ENCODE measurements around the gene NCAPH2.
"Not testable (repeated sequence)": the region's sequence is repeated elsewhere in the genome, so short reads cannot be mapped to it uniquely, and the experiment has no call there.

Gene NCAPH2

DNA sequence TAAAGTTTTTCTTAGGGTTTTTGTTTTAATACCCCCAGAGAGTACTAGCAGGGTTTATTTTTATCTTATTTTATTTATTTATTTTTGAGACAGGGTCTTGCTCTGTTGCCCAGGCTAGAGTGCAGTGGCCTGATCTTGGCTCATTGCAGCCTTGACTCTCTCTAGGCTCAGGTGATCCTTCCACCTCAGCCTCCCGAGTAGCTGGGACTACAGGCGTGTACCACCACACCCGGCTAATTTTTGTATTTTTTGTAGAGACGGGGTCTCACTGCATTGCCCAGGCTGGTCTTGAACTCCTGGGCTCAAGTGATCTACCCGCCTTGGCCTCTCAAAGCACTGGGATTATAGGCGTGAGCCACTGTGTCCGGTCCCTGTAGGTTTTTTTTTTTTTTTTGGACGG, 12.2 kb downstream of the NCAPH2 start:
- not testable (repeated sequence) for DNase-seq

- DNase-seq = no peak
Measured at GRCh38 chr22:50520826-50521453, 12.9 kb downstream of the NCAPH2 start.

DNA sequence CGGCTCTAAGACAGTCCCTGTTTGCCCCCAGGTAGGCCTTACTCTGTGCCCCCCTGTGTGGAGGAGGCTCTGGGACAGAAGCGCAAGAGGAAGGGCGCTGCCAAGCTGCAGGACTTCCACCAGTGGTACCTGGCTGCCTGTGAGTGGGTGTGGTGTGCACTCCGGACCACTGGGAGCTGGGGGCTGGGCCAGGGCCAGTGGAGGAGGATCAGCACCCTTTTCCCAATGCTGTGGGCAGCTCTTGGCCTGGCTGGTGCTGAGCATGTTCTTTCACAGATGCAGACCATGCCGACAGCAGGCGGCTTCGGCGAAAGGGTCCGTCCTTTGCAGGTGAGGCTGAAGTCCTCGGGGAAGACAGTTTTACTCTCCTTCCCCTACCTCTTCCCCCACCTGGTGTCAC, 13.7 kb downstream of the NCAPH2 start:
- no peak for DNase-seq

DNA sequence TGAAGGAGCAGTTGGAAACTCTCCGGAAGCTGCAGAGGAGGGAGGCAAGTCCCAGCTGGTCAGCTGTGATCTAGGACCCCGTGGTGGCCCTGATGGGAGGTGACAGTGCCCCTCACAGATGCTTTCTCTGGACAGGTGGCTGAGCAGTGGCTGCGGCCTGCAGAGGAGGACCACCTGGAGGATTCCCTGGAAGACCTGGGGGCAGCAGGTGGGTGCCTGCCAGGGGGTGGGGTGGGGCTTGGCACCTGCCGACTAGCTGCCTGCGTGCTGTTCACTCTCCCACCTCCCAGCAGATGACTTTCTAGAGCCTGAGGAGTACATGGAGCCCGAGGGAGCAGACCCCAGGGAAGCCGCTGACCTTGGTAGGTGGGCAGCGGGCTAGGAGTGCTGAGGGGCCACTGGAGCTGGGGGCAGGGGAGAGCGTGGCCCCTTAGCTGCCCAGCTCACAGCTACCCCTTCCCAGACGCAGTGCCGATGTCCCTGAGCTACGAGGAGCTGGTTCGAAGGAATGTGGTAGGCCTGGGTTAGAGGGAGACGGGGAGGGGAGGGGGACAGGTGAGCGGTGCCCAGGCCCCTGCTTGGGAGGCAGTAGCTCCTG, 14.3 kb downstream of the NCAPH2 start:
- DNase-seq = no peak

GRCh38 chr22:50522806-50523438, 14.9 kb downstream of the NCAPH2 start:
- no peak for DNase-seq

- DNase-seq = no peak
Measured at GRCh38 chr22:50523458-50523805, 15.4 kb downstream of the NCAPH2 start.

- no peak for DNase-seq
Measured at GRCh38 chr22:50523806-50524675, 16.0 kb downstream of the NCAPH2 start.

- no peak for DNase-seq
Measured at GRCh38 chr22:50524676-50525103, 16.7 kb downstream of the NCAPH2 start.

DNA sequence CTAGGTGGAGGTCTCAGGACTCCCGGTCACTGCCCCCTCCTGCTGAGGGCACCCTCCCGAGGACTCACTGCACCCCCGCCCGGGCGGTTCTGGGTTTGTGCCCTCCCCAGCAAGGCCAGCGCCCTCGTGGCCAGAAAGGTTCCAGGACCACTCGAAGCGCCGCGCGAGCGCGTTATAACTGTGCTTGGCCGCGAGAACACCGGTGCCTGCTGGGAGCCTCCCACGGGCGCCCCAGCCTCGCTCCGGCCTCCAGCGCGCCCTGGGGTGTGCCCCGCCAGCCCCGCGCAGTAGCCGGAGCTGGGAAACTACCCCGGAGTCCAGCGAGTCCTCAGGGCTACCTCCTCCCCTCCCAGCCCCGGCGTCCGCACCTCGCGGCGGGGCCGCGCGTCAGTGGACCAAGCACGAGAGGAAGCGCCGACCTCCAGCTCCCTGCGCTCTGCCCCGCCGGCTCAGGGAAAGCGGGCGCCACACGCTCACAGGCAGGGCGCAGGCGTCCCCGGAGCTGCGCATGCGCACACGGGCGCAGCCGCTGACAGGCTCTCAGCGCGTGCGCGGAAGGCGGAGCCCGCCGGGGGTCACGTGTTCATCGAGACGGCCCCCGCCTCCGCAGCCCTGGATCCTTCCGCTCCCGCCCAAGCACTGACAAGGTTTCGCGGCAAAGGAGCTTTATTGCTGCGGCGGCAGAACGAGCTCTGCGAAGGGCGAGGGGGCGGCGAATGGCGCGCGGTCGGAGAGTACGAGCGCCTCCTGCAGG, 17.3 kb downstream of the NCAPH2 start, which contains the start of gene SCO2:
Gene SCO2, minus strand, starts transcription at position 495 of the 754 bp plus-strand sequence. CDS start 1,187 bp downstream, outside the sequence.
- DNase-seq = peak; percentile 97 to 98

DNA sequence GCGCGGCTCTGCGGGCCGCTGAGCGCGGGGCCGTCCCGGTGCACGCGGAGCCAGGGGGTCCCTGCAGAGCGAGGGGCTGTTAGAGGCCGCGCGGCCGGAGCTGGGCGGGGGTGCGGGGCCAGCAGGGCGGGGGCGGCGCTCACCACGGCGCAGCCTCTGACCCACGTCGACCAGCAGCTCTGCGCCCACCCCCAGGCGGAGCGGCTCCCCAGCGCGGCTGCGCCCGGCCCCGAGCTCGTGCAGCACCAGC, 17.8 kb downstream of the NCAPH2 start:
- DNase-seq = no peak

- DNase-seq = peak; percentile 80 to 81
Measured at GRCh38 chr22:50526108-50526833, 18.2 kb downstream of the NCAPH2 start.

GRCh38 chr22:50526834-50527801, 19.1 kb downstream of the NCAPH2 start:
- no peak for DNase-seq

DNA sequence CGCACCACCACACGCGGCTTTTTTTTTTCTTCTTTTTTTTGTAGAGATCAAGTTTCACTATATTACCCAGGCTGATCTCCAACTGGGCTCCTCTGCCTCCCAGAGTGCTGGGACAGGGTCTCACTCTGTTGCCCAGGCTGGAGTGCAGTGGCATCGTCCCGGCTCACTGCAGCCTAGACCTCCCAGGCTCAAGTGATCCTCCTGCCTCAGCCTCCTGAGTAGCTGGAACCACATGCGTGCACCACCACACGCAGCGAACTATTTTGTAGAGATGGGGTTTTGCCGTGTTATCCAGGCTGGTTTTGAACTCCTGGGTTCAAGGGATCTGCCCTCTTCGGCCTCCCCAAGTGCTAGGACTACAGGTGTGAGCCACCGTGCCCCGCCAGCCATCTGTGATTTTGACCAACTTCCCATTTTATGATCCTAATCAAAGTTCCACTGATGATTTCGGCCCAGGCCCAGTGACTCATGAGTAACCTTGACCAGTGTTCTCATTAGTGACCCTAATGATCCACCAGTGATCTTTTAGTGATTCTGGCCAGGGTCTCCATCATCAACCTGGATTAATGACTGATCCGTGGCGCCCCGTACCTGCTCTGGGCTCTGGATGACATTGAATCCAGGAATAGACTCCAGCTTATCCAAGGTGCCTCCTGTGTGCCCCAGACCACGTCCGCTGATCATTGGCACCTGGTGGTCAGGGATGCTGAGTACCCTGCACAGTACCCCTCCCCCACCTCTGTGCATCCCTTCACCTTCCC, 20.1 kb downstream of the NCAPH2 start:
- no peak for DNase-seq

GRCh38 chr22:50528682-50529415, 20.8 kb downstream of the NCAPH2 start:
- no peak for DNase-seq

DNA sequence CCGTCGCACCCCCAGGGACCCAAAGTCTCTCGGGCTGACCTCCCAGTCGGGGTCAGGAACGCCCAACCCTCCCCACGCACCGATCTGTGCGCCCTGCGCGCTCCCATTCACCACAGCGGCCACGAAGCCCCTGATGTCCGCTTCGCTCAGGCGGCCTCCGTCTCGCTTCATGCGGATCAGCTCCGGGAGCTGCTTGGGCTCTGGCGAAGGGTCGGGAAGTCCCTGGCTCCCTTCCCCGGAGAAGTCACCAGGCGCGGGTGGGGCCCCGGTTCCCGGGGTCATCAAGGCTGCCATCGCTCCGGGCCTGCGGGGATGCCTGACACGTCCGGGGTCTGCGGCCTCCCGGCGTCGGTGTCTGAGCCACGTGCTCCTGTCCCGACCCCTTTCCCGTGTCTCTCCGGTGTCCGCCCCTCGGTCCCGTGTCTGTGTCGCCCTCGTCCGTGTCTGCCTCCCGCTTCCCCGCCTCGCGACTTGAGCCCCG, 21.4 kb downstream of the NCAPH2 start:
- DNase-seq = no peak

DNA sequence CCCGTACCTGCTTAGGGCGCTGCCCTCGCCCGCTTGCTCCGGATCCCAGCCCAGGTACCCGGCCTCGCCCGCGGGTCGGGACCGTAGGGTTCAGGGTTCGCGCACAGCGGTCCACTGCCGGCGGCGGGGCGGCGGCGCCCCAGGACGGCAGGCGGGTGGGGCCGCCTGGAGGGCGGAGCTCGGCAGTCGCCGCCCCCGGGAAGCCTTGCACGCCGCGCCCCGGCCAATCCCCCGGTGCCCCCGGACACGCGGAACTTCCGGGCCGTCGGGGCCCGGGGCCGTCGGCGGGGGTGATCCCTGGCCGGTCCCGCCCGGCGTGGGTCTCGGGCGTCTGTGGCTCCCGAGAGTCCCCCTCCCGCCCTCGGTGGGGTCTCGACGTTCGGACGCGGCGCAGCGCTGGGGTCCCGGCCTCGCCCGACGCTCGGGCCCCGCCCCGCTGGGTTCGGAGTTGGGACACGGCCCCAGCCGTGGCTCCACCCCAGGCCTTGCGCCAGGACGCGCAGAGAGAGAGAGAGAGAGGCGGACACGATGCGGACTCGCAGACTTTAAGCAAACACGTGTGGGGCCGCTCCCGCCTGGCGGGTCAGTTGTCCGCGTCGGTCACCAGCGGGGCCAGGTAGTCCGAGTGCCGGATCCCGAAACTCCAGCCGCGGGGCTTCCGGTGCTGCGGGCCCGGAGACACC, 22.0 kb downstream of the NCAPH2 start, which contains the start of gene TYMP:
Gene TYMP, minus strand, starts transcription at position 116 of the 683 bp plus-strand sequence. CDS start 303 bp downstream, outside the sequence.
- DNase-seq = peak; percentile 54 to 61

GRCh38 chr22:50530580-50530876, 22.5 kb downstream of the NCAPH2 start:
- DNase-seq = peak in 1 of 2 experiments; percentile 33

DNA sequence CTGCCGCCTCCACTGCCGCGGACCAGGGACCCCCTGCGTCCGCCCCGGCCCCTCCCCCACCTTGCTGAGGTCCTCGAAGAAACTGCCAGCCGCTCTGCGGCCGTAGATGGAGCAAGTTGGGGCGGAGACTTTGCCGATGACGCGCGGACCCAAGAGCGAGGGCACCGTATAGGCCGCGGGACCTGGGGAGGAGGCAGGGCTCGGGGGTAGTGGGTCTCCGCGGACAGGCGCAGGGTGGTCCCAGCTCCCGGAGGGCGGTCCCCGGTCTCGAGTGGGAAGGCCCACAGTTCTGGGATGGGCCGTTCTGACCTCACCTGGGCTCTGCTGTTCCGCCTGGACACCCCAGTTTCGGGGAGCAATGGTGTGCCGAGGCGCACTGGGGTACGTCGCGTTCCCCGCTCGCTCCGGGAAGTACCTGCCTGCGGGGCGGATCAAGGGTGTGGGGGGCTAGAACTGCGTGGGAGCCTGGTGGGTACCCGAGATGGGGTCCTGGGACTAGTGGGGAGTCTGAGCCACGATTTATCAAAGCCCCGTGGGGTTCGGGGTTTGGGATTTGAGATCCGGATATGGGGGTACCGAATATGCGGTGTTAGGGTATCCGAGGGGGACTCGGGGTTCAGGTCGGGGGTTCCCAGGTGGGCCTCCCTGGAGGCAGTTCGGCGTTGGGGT, 23.0 kb downstream of the NCAPH2 start:
- peak; percentile 77 to 78 for DNase-seq
